NCI-H69 (cell line): ENCODE data around the gene PRCD.

Experiments
- DNase-seq: peaks from one replicate; lab custom pipeline; 2025; lab: John Stamatoyannopoulos, UW

PRCD gene, protein sequence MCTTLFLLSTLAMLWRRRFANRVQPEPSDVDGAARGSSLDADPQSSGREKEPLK

DNA sequence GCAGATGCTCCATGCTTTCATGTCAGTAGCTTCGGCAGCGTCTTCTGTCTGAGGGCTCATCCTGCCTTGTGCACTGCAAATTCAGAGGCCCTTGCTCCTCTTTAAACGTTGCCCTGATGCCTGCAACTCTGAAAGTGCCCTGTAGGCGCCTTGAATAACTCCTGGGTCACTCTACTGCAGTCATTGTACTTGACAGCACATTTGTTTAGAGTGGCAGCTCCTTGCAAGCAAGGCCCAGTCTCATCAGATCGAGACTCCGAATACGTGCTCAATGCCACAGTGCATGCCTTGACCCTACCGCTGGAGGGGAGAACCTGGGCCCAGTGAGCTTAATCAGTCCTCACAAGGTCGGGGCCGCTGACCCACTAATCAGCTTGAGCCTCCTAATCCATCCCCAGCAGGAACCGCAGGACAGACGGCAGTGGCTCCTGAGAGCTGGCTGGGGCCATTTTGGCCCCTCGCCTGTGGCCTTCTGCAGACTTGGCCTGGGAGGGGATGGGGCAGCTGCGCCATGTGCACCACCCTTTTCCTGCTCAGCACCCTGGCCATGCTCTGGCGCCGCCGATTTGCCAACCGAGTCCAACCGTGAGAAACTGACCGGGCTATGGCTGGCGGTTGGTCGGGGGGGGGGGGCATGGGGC lies at the start of gene PRCD:
TSS of gene PRCD (plus strand) at position 414 of the 641 bp plus-strand sequence. CDS start at position 512, 98 bp downstream.
- DNase-seq, result no peak

DNA sequence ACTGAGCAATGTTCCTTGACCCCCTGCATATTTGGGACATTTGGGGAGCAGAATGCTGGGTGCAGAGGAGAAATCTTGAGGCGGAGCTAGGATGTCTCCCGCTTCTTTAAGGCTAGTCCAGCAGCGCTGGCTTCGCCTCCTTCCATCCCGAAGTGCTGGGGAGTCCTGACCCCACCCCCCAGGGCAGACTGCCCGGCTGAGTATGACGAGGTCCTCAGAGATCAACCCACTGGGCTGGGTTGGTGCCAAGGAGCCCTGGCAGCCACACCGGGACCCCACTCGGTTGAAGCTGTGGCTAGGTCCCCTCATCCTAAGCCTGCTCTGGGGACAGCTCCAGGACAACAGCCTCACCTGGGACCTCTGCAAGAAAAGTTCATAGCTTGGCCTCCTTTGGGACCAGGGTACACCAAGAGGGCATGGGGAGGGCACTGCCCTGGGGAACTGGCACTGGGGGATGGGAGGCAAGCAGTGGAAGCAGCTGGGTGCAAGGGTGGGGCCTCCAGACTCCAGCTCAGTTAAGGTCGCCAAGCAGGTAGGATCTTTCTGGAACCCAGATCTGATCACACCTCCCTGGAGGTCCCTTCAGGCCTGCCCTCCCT lies 49.6 kb upstream of the PRCD start:
- DNase-seq, result no peak

DNA sequence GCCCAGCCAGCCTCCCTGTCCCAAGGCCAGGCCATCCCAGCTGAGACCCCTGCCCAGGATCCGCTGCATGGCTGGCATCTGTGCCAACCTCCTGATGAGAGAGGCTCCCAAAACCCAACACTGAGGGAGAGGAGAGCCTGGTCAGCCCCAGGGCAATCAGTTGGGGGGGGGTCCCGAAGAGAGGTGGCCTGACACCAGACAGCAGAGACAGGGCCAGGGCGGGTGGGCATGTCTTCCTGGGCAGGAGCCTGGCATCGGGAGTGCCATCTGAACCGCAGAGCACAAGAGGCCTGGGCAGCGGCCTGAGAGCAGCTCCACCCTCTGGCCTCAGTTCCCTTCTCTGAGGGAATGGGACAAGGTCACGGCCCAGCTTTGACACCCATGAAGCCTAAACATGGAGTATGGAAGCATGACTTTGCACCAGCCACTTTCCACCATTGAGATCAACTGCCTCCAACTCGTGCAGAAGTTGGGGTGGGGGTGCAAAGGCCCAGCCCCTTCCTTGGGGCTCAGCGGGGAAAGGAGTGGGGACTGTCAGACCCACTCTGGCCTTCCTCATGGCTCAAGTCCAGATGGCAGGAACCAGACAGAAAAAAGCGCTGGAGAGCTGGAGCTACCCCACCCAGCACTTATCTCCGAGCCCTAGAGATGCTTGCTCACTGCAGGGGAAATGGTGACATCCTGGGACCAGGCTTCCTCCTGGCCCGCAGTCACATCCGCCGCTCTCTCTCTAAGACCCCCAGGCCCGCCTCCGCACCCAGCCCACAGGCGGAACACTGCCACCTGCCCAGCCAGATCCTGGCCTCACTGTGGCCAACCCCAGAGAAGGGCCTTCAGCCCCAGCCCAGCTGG lies 48.3 kb upstream of the PRCD start:
- no peak for DNase-seq

DNA sequence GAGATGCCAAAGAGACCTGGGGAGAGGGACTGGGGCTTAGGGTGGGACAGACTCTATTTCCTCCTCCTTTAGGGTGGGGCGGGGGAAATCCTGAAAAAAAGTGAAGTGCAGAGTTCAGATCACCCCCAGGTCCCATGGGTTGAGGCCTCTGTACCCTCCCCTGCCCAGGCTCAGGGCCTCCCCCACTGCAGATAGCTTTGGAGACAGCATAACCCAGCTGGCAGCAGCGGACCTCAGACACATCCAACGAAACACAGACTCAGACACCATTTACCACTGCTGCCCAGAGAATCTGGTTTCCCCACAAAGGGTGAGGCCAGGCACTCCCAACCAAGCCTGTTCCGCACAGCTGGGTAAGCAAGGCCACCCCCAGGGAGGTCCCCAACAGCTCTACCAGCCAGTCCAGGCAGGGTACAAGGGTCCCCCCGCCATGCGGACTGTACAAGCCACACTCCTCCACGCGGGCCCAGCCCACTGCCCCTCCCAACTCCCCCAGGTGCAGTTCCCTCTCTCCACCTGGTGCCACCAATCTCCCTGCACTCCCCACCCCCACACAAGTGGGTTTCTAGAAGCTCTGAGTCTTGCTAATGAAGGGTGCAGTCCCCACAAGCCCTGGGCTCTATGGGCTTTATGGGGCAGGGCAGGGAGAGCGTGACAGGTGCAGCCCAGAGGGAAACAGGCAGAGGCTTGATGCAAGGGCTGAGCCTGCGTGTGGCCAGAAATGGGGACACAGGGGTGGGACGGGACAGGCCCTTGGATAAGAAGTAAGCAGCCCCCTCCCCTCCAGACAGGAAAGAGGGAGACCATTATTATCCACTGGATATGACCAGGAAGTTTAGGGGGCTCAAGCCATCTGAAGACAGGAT lies 47.5 kb upstream of the PRCD start:
- DNase-seq, result peak; percentile 56

DNA sequence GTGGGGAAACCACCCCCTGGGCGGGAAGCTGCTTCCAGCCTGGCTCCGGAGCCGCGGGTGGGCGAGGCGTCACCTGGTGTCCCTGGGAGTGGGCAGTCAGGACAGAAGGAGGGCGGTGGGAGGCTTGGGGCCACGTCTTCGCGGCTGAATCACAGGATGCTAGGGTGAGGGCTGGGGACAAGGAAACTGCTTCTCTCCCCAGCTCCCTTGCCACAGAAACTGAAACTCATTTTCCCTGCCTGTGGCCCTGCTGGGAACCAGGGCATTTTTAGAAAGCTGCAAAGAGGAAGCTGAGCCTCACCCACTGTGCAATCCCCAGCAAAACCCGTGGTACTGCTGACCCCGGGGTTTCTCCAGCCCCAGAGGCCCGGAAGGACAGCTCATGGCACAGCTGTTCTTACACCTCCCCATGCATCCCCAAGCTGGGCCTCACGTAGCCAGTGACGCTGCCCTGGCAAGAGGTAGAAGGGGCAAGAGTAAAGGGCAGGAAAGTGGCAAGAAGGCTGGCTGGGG lies 46.8 kb upstream of the PRCD start:
- peak; percentile 78 for DNase-seq

DNA sequence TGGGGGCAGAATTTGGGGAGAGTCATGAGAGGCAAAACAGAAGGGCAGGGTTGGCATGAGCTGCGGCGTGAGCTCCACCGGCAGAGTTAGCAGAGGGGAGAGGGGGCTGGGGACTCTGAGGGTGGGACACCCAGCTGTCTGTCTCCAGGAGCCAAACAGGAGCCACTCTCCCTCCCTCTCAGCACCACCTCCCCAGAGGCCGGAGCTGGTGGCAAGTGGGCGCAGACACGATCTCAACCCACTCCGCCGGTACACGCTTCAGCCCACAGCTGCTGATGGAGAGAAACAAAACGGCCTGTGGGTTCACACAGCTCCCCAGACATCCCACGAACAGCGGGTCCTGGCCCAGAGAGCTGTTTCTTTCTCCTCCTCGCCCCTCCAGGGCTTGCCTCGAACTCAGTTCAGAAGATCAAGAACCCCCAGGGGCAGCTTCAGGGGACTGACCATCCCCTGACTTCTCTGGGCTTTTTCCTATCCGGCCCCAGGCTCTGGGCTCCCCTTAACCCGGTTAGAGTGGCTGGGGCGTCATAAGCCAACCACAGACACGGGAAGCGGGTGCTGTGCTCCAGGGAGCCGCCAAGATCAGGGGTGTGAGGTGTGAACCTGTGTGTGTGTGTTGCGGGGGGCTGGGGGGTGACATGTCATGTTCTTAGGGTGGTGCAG lies 46.2 kb upstream of the PRCD start:
- no peak for DNase-seq

DNA sequence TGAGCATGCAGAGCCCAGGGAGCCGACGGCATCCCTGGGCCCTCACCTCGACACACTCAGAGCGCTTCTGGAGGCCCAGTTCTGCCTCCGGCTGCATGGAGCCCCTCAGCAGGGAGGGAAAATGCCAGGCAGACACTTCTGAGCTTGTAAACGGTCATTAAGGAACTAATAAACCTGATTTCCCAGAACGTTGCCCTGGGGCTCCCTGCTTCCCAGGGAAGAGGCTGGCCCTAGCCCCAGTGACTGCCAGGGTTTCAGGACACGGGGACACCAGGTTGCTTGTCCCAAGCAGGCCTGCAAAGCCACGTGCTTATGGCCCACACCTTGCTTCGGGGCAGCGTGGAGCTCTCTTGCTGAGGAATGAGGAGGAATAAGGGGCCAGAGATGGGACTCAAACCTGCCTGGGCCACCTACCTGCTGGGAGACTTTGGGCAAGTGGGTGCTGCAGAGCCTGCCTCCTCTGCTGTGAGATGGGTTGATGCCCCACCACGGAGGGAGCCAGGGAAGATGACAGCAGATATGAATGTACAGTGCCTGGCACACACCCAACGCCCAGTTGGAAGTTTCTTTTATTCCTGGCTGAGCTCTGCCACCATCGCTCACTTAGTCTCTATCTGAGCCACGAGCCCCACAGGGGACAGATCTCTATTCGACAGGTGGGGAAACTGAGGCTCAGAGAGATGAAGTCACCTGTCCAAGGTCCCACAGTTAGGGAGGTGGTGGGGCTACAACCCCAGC lies 44.0 kb upstream of the PRCD start:
- peak; percentile 21 for DNase-seq

DNA sequence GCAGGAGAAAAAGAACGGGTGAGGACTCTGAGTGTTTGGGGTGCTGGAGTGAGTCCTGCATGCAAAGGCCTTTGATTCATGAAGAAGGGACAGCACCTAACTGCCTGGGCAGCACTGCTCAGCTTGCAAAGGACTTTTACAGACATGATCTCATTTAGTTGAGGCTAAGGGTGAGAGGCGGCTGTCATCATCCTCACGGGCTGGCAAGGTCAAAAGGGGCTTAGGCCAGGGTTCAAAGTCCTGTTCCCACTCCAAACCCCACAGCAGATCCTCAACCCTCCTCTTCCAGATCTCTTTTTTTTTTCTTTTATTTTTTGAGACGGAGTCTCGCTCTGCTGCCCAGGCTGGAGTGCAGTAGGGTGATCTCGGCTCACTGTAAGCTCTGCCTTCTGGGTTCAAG lies 43.4 kb upstream of the PRCD start:
- no peak for DNase-seq

DNA sequence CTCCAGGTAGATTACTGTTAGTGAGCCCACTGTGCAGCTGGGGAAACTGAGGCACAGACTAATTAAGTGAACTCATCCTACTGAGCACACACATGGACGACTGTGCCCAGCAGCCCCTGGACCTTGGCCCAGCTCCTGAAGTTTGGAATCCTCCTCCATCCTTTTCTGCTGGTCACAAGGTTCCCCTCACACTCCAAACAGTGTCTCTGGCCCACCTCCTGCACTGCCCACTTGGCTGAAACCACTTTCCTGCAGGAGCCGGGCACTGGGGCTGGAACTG lies 42.2 kb upstream of the PRCD start:
- no peak for DNase-seq

DNA sequence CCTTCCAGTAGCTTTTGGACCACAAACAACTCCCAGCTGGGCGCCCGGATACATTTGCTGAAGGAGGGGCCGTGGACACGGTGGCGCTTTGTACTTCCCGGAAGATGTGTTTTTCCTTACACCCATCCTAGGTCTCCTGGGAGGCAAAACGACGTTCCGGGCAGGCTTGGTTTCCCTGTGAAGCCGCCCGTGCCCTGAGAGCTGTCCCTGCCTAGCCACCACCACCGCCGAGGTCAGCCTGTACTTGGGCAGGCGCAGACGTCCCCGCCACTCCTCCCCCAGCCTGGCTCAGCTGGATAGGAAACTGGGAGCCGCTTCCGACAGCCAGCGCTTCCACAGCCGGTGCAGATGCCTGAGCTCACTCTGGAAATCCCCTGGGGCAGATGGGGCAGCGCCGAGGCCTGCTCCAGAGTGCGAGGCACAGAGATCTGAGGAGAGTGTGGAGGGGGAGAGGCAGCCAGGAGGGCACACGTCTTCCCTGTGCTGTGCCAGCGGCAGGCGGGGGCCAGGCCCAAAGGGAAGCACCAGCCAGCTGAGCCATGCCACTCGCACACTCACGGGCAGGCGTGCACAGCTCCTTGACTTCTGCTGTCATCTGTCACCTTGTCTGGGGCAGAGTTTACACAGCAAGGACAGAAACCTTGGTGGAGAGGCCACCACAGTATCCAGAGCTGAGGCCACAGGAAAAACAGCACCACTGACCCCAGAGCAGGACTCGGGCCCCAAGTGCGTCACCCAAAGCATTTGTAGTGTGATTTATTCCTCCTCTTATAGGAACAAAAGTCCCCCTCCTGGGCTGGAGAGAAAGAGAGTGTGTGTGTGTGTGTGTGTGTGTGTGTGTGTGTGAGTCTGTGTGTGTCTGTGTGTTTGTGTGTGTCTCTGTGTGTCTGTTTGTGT lies 41.6 kb upstream of the PRCD start:
- DNase-seq, result peak; percentile 95

DNA sequence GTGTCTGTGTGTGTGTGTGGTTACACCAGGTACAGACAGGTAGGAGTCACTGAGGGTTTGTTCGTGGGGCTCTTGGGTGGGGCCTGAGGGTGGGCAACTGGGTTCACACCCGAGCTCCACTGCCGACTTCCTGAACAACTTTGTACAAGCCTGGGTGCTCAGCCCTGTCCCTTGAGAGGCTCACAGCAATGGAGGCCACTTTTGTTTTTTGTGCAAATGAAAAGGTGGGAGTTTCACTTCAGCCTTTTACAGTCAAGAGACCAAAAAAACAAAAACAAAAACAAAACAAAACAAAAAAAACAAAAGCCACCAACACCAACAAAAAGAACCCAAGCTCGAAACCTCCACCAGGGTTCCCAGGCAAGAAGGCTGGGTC lies 41.0 kb upstream of the PRCD start:
- no peak for DNase-seq

DNA sequence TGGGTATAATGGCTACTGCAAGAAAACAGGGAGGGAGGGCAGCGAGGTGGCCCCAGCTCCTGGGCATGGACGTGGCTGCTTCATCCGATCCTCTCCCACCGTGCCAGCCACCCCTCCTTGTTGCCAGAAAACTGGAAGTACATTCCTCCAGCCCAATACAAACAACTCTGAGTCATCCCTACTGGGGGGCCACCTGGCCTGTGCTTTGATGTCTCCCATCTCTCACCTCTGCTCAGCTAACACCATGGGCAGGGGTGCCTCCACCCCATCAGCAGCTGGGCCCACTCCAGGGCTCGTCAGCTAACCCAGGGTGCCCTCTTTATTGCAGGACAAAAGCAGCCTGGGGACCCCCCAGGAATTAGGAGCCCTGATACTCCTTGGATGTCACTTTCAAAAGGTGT lies 40.6 kb upstream of the PRCD start:
- peak; percentile 26 for DNase-seq

DNA sequence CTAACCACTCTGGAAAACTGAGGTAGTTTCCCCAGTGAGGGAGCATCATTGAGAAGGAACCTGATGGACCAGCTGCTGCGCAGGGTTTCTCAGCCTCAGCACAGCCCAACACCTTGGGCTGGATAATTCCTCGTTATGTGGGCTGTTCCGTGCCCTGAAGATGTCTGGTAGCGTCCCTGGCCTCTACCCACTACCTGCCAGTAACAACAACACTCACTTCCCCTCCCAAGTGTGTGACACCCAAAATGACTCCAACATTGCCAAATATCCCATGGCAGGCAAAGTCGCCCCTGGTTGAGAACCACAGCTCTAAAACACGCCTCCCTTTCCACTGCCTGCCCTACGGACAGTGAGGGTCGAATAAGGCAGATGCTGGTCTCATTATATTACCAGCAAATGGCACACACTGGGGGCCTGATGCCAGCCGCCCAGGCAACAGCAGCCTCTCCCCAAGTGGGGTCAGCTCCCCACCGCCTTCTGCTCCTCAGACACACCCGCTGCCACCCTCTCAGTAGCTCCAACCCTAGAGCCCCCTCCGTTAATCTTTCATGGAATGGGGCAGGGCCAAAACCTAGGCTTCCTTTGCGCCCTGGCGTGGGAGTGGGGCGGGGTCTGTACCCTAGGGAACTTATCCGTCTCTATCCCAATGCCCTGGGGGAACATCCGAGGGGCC lies 39.6 kb upstream of the PRCD start:
- DNase-seq, result peak; percentile 48

DNA sequence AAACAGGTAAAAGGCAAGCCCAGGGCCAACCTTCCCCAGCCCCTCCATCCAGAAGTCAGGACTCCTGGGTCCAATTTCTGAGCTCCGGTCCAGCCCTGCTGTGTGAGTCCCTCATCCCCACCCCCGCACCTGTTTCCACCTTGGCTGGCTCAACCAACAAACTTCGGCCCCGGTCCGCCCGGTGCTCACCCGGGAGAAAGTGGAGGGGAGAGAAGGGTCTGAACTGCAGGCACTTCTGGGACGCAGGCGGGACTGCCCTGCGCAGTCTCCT lies 39.2 kb upstream of the PRCD start:
- peak; percentile 58 for DNase-seq

DNA sequence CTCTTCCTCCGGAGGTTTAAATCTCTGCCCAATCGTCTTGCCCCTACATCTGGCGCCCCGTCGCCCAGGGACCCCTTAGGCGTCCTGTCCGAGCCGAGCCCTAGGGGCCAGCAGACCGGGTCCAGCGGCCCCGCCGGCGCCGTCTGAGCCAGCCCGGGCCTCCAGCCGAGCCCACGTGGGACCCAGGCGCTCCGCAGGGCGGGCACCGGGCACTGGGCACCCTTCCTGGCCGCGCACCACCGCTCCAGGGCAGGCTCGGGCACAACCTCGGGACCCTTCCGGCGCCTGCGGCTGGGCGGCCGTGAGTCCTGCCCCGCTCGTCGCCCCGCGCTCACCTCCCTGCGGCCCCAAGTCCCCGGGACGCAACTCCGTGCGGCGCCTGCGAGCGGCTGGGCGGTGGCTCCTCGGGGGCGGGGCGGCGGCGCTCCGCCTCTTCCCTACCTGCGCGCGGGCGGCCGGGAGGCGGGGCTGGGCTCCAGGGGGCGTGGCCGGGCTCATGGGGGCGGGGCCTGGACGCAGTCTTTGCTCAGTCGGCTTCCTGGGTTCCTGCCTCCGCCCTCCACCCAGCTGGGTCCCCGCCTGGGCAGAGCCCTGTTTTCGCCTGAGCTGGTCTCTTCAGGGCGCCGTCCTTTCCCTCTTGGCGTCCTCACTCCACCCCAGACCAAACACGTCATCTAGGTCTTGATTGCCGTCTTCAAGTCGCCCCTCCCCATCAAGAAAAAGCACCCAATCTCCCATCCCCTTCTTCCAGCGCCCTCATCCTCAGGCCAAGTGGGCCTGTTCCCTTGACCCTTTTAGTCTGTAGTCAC lies 38.6 kb upstream of the PRCD start, which contains the start of gene RHBDF2:
TSS of gene RHBDF2 (minus strand) at position 406 of the 809 bp plus-strand sequence. CDS start 19,899 bp downstream, outside the sequence.
- DNase-seq, result peak; percentile 93

DNA sequence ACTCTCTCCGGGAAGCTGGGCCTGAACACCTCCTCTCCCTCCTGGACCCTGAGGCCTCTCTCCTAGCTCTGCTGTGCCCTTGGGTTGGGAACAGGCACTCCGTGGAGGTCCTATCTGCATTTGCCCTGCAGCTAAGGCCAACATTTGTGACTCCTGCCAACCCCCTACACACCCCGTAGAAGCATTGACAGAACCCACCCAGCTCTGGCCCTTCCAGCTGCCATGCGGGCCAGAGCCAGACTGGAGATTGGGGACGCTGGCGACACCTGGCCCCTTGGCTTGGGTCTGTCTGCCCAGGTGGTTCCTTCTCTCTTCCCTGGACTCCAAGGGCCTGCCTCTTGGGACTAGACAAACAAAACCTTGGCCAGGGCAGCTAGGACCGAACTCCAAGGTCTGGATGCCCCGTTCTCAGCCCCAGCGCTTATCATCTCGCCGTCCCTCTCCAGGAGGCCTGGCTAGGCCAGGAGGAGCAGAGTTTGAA lies 38.0 kb upstream of the PRCD start:
- DNase-seq, result no peak

DNA sequence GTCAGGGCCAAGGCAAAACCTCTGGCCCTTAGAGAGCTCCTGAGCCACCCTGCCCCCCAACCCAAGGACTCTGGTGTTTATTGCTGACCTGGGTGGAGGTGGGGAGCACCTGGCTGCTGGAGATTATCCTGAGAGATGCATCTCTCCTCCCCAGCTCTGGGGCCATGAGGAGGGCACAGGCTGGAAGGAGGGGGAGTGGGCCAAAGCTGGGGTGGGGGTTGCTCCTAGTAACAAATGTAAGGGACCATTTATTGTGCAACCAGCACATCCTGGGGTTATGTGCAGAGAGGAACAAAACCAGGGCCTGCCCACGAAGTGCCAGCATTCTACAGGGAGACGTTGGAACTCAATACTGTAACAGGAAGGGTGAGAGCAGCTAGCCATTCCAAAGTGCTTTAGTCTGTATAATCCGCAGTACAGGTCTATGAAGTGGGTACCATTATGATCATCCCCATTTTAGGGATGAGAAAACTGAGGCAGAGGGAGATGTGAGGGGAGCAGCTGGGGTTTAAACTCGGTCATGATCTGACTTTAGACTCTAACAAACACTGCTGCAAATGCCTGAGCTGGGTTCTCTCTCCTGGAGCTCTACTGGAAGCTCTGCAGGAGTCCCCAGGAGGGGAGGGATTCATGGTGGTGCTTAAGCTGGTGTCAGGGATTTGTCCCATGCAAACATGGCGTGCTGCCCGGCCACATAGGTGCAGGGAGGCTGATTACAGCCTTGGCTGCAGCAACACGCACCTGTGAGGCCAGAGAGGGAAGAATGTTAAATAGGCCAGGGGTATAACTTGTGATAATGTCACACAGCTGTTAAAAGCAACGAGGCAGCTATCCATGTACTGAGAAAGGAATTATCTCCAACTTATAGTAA lies 37.3 kb upstream of the PRCD start:
- DNase-seq, result peak; percentile 66
